Body of pancreas (tissue), 4 donors: ENCODE data around the gene TRAPPC2.

Experiments
- CTCF ChIP-seq, 7 experiments: fragments of 450-650 bp in 4 of 7; fragments of 200-600 bp in 3 of 7; sonication (generic) in 3 of 7; IDR thresholded peaks; one replicate each; pipeline ENCODE4 v1.5.1; 2016 to 2019; ENCODE audit warnings: antibody characterized with exemption in 7 of 7
- POLR2A ChIP-seq, 3 donors: fragments of 450-650 bp; IDR thresholded peaks; one replicate each; pipeline ENCODE4 v1.6.1; 2016; ENCODE audit warnings: antibody characterized with exemption in 3 of 3, mild to moderate bottlenecking in 2 of 3

GRCh38 chrX:13703589-13703988 lies 30.8 kb downstream of the TRAPPC2 start:
- no peak for TF ChIP-seq CTCF (IDR thresholded peaks at IDR 0.05)
- no peak for TF ChIP-seq POLR2A (IDR thresholded peaks at IDR 0.05)
